ENCODE data around the gene KLK3. TPM values are rescaled to one million over a fixed set of nuclear protein-coding genes. Genes with fewer than 3 reads are reported as not detected.

The KLK3 gene
- total and polyA plus RNA-seq, 2 donors (not counting 1 experiment from before 2014, with no cell fraction given): not detected

DNA sequence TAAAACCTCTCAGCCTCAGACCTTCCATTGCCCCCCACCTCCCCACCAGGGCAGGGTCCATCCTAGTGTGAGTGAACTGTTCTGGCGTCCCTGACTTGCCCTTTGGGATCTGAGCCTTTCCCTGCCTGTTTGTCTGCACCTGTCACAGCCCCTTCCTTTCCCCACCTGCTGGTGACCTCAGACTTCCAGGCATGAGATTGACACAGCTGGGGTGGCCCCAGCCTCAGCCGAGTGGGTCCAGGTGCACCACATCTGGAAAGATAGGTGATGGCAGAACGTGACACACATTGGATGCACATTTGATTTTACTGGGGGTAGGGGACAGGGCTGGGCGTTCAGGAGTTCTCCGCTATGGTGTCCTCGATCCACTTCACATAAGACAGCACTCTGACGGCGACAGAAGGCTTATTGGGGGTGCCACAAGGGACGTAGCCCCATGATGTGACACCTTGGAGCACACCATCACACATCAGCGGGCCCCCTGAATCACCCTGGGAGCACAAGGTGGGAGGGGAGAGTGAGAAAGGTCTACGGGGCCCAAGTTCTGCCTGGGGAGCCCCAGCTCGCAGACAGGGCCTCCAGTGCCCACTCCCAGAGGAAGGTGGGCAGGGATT, 35.7 kb upstream of the KLK3 start:
- Mint-ChIP-seq H3K9me3 (ENCODE audit: insufficient read depth) (no peaks in the 10 kb centered on the region), H3K4me3 (peak overlapping the region; percentile 93), H3K27ac (peak overlapping the region; percentile 48), H3K4me1 (peaks cover 68% of the 10 kb centered on the region), H3K27me3 (peaks cover 22% of the 10 kb centered on the region)
- DNase-seq (peak; percentile 53), ATAC-seq (ENCODE audit: low read depth) (no peak)
- no peak overlapping the region for H3K9ac ChIP-seq (ENCODE audit: low read length)
- H3K9me3 ChIP-seq (ENCODE audit: control extremely low read depth in 1 of 3, control insufficient read depth in 2 of 3, insufficient read depth in 1 of 3, low read length in 2 of 3): peaks cover 0 to 16% (median 0%) of the 10 kb centered on the region in 3 donors
- 54% methylated on average over 8 of the region's 12 CpGs for WGBS (ENCODE audit: insufficient coverage)
- H4K20me1 ChIP-seq (ENCODE audit: control insufficient read depth, insufficient read depth, low read length, poor library complexity, severe bottlenecking): no peaks in the 10 kb centered on the region
- no peaks in the 10 kb centered on the region for H3K36me3 ChIP-seq (replicated peaks in 1 of 2; ENCODE audit: control extremely low read depth in 1 of 2, control insufficient read depth in 1 of 2, extremely low read depth in 1 of 2, insufficient read depth in 2 of 2, low read length in 1 of 2)
- intact Hi-C loops (cut with micrococcal nuclease): loop anchor here (1.0 to 5.0 kb wide), 3 partner anchors 14 to 78 kb away; no protein-coding TSS in a partner anchor
- TF ChIP-seq, protein P1, sequence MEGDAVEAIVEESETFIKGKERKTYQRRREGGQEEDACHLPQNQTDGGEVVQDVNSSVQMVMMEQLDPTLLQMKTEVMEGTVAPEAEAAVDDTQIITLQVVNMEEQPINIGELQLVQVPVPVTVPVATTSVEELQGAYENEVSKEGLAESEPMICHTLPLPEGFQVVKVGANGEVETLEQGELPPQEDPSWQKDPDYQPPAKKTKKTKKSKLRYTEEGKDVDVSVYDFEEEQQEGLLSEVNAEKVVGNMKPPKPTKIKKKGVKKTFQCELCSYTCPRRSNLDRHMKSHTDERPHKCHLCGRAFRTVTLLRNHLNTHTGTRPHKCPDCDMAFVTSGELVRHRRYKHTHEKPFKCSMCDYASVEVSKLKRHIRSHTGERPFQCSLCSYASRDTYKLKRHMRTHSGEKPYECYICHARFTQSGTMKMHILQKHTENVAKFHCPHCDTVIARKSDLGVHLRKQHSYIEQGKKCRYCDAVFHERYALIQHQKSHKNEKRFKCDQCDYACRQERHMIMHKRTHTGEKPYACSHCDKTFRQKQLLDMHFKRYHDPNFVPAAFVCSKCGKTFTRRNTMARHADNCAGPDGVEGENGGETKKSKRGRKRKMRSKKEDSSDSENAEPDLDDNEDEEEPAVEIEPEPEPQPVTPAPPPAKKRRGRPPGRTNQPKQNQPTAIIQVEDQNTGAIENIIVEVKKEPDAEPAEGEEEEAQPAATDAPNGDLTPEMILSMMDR (IDR thresholded peaks at IDR 0.05): no peak
- no peak for TF ChIP-seq EZH2 (IDR thresholded peaks at IDR 0.05; ENCODE audit: borderline replicate concordance, insufficient read depth, low read depth, low read length, poor library complexity, severe bottlenecking)
- peaks cover 45 to 61% of the 10 kb centered on the region in 2 donors for H3K4me1 ChIP-seq (ENCODE audit: control insufficient read depth in 2 of 2, insufficient read depth in 2 of 2, low read length in 2 of 2)
- no peak overlapping the region for H2AFZ ChIP-seq (ENCODE audit: insufficient read depth, low read depth, low read length, poor library complexity, severe bottlenecking)
- H3K27ac ChIP-seq (ENCODE audit: low read length in 2 of 2): no peak overlapping the region
- peaks cover 0 to 36% (median 2%) of the 10 kb centered on the region in 4 experiments for H3K27me3 ChIP-seq (replicated peaks in 1 of 4; ENCODE audit: control extremely low read depth in 1 of 4, control insufficient read depth in 3 of 4, insufficient read depth in 4 of 4, low read length in 3 of 4)
- H3K4me2 ChIP-seq (replicated peaks; ENCODE audit: low read depth, low read length, poor library complexity, severe bottlenecking): peak overlapping the region; percentile 75
- POLR2A ChIA-PET: no interaction called here
- no peaks in the 10 kb centered on the region for H3K79me2 ChIP-seq (ENCODE audit: control insufficient read depth, insufficient read depth, low read length)
- CTCF ChIA-PET: interaction anchor here (1.4 to 3.1 kb wide), 2 partner anchors 34 to 103 kb away, joined by 3 to 13 read pairs; no protein-coding TSS in a partner anchor
- no peak overlapping the region for H3K4me3 ChIP-seq (ENCODE audit: control extremely low read depth in 1 of 5, extremely low read depth in 1 of 5, insufficient read depth in 1 of 5, low read depth in 2 of 5, low read length in 4 of 5)

DNA sequence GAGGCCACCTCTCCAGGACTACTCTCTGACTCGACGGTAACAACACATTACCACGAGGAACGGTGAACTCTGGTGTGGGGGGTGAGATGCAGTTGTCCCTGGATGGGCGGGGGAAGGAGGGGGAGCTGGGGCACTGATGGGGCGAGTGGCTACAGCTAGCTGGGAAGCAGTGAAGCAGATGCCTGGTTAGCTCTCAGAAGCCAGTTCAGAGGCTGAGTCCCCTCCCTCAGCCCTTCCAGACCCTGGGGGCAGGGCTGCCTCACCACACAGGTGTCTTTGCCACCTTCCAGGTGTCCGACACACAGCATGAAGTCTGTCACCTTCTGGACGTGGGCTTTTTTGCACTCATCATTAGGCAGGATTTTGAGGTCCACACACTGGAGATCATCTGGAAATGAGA, 35.1 kb upstream of the KLK3 start:
- intact Hi-C loops (cut with micrococcal nuclease): loop anchor here (5.0 kb wide), 1 partner anchor 78 kb away; no protein-coding TSS in a partner anchor
- DNase-seq: no peak
- peaks cover 0 to 16% (median 0%) of the 10 kb centered on the region in 3 donors for H3K9me3 ChIP-seq (ENCODE audit: control extremely low read depth in 1 of 3, control insufficient read depth in 2 of 3, insufficient read depth in 1 of 3, low read length in 2 of 3)
- peak overlapping the region; percentile 48 for H3K27ac Mint-ChIP-seq
- peaks cover 0 to 32% (median under 1%) of the 10 kb centered on the region in 4 experiments for H3K27me3 ChIP-seq (replicated peaks in 1 of 4; ENCODE audit: control extremely low read depth in 1 of 4, control insufficient read depth in 3 of 4, insufficient read depth in 4 of 4, low read length in 3 of 4)
- H3K9me3 Mint-ChIP-seq (ENCODE audit: insufficient read depth): no peaks in the 10 kb centered on the region
- peaks cover 68% of the 10 kb centered on the region for H3K4me1 Mint-ChIP-seq
- H3K9ac ChIP-seq (ENCODE audit: low read length): peak overlapping the region; percentile 45
- H3K79me2 ChIP-seq (ENCODE audit: control insufficient read depth, insufficient read depth, low read length): no peaks in the 10 kb centered on the region
- no peaks in the 10 kb centered on the region for H4K20me1 ChIP-seq (ENCODE audit: control insufficient read depth, insufficient read depth, low read length, poor library complexity, severe bottlenecking)
- peak overlapping the region; percentile 75 for H3K4me2 ChIP-seq (replicated peaks; ENCODE audit: low read depth, low read length, poor library complexity, severe bottlenecking)
- H3K27ac ChIP-seq (ENCODE audit: low read length in 2 of 2): no peak overlapping the region
- ChIA-PET POLR2A (interaction anchor here (0.6 kb wide), 1 partner anchor 197 kb away, joined by 4 read pairs; no protein-coding TSS in a partner anchor), CTCF (interaction anchor here (1.4 to 3.1 kb wide), 2 partner anchors 35 to 102 kb away, joined by 3 to 13 read pairs; no protein-coding TSS in a partner anchor)
- H3K4me3 ChIP-seq (ENCODE audit: control extremely low read depth in 1 of 5, extremely low read depth in 1 of 5, insufficient read depth in 1 of 5, low read depth in 2 of 5, low read length in 4 of 5): peak overlapping the region in 2 of 5 experiments; percentile 30 to 49
- H3K4me1 ChIP-seq (ENCODE audit: control insufficient read depth in 2 of 2, insufficient read depth in 2 of 2, low read length in 2 of 2): peaks cover 45 to 64% of the 10 kb centered on the region in 2 donors
- no peak overlapping the region for H2AFZ ChIP-seq (ENCODE audit: insufficient read depth, low read depth, low read length, poor library complexity, severe bottlenecking)
- peak overlapping the region; percentile 93 for H3K4me3 Mint-ChIP-seq
- H3K36me3 ChIP-seq (replicated peaks in 1 of 2; ENCODE audit: control extremely low read depth in 1 of 2, control insufficient read depth in 1 of 2, extremely low read depth in 1 of 2, insufficient read depth in 2 of 2, low read length in 1 of 2): no peaks in the 10 kb centered on the region
- H3K27me3 Mint-ChIP-seq: peaks cover 18% of the 10 kb centered on the region
- WGBS (ENCODE audit: insufficient coverage): 23% methylated on average over 3 of the region's 8 CpGs
- ATAC-seq (ENCODE audit: low read depth): no peak
- TF ChIP-seq, protein P1 (IDR thresholded peaks at IDR 0.05): no peak
- no peak for TF ChIP-seq EZH2 (IDR thresholded peaks at IDR 0.05; ENCODE audit: borderline replicate concordance, insufficient read depth, low read depth, low read length, poor library complexity, severe bottlenecking)
